AG04450 (cell line): Measurements from ENCODE around the gene PXDN. TPM values are rescaled to one million over a fixed set of nuclear protein-coding genes. Genes with fewer than 3 reads are reported as not detected.
A peak's percentile ranks its signal among the peaks of the same experiment; 100 is the strongest.

Experiments used
- CTCF ChIA-PET: fragments of 300-600, 350-600 bp; formaldehyde crosslinking; extraction: SDS; loops from one replicate; lab custom pipeline; 2022; ENCODE audit warnings: antibody characterized with exemption, inconsistent platforms; lab: Charles Lee
- POLR2A ChIA-PET: fragments of 350-600 bp; formaldehyde crosslinking; extraction: SDS; loops from one replicate; lab custom pipeline; 2021; ENCODE audit warnings: antibody characterized with exemption, inconsistent platforms; lab: Yijun Ruan, JAX
- DNase-seq: peaks from one replicate; pipeline ENCODE4 v3.0.0-alpha.2; 2011; ENCODE audit warnings: low read depth, low spot score
- H3K27ac ChIP-seq: one replicate; pipeline ENCODE4 v1.5.1; 2012; ENCODE audit warnings: low read depth, low read length, control low read depth
- H3K27me3 ChIP-seq: one replicate; pipeline ENCODE4 v1.6.0; 2012; ENCODE audit warnings: low read length; ENCODE audit not compliant: control insufficient read depth, insufficient read depth
- H3K4me3 ChIP-seq: 2 replicates; pipeline ENCODE4 v1.5.1; 2011; ENCODE audit warnings: mild to moderate bottlenecking, low read depth, low read length, control low read depth
- H3K9me3 ChIP-seq: 2 replicates; pipeline ENCODE4 v1.5.1; 2012; ENCODE audit warnings: low read length; ENCODE audit not compliant: control insufficient read depth, insufficient read depth
- polyA plus RNA-seq: library from polyadenylated mRNA; depleted of rRNA; stranded (reverse); fragments of >200 nt; gene quantifications from 2 replicates; pipeline ENCODE4 v1.2.3, GENCODE V29; 2011
- TF ChIP-seq, protein P1 (sequence below): IDR thresholded peaks from 2 replicates; pipeline ENCODE4 v1.5.1; 2011; ENCODE audit warnings: low read depth, low read length, control low read depth, inconsistent platforms

Gene PXDN
- polyA plus RNA-seq, 1 experiment, result 271 TPM

DNA sequence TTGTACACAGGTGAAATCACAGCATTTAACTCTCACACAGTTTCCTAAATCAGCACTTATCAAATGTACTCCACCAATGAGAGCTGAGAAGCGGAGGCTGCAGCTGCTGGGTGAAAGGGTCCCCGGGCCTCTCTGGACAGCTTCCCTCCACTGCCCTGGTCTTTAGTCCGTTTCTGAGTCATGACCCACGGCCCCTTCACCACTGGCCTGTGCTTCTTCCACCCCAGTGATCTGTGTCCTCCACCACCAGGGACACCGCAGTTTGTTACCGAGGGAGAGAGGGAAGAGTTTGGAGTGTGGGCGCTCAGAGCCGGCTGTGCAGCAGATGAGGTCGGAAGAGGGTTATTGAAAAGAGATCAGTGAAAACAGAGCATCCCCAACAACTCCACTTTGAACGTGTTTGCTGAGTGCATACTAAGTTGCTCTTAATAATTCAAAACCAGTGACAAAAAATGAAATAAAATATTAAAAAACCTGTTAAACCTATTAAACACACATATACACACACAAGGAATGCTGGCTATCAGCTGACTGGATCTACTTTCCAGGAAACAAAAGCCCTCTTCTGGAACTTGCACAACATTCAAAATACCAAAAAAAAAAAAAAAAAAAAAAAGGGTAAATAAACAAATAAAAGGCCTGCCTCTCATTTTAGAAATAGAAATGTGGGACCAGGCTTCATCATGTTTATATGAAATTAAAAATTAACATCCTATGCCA is 54.1 kb downstream of the PXDN start:
- CTCF ChIA-PET, result interaction anchor here (1.0 to 1.7 kb wide), 4 partner anchors 15 to 127 kb away, joined by 3 to 10 read pairs (median 6); no protein-coding TSS in a partner anchor
- TF ChIP-seq, protein P1, sequence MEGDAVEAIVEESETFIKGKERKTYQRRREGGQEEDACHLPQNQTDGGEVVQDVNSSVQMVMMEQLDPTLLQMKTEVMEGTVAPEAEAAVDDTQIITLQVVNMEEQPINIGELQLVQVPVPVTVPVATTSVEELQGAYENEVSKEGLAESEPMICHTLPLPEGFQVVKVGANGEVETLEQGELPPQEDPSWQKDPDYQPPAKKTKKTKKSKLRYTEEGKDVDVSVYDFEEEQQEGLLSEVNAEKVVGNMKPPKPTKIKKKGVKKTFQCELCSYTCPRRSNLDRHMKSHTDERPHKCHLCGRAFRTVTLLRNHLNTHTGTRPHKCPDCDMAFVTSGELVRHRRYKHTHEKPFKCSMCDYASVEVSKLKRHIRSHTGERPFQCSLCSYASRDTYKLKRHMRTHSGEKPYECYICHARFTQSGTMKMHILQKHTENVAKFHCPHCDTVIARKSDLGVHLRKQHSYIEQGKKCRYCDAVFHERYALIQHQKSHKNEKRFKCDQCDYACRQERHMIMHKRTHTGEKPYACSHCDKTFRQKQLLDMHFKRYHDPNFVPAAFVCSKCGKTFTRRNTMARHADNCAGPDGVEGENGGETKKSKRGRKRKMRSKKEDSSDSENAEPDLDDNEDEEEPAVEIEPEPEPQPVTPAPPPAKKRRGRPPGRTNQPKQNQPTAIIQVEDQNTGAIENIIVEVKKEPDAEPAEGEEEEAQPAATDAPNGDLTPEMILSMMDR, result no peak
- POLR2A ChIA-PET, result interaction anchor here (0.7 kb wide), 1 partner anchor 61 kb away, joined by 15 read pairs; no protein-coding TSS in a partner anchor

DNA sequence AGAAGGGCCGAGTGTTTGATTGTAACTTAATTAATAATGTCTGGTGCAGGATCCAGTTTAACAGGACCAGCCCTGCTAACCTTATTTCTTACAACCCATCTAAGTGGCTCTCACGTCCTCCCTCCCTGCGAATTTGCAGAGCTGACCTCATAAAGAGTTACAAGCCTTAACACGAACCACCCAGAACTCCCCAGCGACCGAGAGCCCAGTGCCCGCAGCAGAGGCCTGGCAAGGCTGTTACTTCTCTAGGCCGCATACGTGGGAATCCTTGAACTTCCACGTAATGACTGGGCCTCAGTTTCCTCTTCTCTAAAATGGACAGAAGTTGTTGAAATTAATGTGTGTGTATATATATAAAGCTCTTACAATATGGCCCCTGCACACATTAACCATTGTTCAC is 55.5 kb downstream of the PXDN start:
- no peaks in the 10 kb centered on the region; the same call in 1 of the 2 replicates for H3K9me3 ChIP-seq
- H3K27me3 ChIP-seq, result no peaks in the 10 kb centered on the region
- H3K27ac ChIP-seq, result no peak overlapping the region
- ChIA-PET CTCF (interaction anchor here (1.5 to 1.6 kb wide), 2 partner anchors 62 kb away, joined by 4 read pairs; no protein-coding TSS in a partner anchor), POLR2A (no interaction called here)
- no peak for DNase-seq
- H3K4me3 ChIP-seq, result no peak overlapping the region
- TF ChIP-seq, protein P1, result no peak

More for the DNA sequence above, 54.1 kb downstream of the PXDN start:
- Histone ChIP-seq H3K4me3 (no peak overlapping the region), H3K27ac (no peak overlapping the region), H3K27me3 (no peaks in the 10 kb centered on the region), H3K9me3 (no peaks in the 10 kb centered on the region; the same call in 1 of the 2 replicates)
- DNase-seq, result no peak

DNA sequence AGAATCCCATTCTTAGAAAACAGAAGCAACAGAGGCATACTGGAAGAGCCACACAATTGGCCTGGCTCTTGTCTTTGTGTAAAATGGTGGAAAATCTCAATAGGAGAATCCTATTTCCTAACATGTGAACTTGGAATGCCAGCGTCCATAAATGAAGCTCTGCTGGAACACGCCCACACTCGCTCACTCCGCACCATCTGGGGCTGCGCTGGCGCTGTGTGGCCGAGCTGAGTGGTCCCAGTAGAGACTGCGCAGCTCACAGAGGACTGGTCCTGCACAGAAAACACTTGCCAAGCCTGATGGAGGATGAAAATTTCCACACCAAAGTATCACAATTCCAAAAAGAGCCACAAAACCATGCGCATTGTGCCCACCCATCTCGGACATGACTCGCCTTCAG is 56.2 kb downstream of the PXDN start:
- Histone ChIP-seq H3K9me3 (no peaks in the 10 kb centered on the region; the same call in 1 of the 2 replicates), H3K27me3 (no peaks in the 10 kb centered on the region), H3K27ac (no peak overlapping the region), H3K4me3 (no peak overlapping the region)
- ChIA-PET CTCF (interaction anchor here (1.3 to 1.6 kb wide), 2 partner anchors 12 to 63 kb away, joined by 4 read pairs; no protein-coding TSS in a partner anchor), POLR2A (no interaction called here)
- TF ChIP-seq, protein P1, result no peak
- DNase-seq, result no peak

DNA sequence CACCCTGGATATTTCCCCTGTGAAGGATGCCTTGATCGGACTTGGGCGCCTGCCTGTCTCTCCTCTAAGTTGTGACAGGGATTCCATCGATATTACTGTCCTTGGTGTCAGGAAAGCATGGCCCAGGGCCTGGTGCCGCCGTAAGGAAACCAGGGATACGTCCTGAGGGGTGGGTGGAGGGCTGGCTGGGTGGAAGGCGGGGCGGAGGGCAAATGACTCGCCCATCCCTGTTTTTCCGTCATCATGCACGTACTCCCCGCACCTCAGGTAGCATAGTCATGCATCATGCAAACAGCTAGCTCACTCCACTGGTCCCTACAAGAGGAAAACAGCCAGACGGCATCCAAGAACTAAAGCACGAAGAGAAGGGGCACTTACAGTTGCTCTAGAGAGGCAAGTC is 57.1 kb downstream of the PXDN start:
- no peaks in the 10 kb centered on the region for H3K27me3 ChIP-seq
- TF ChIP-seq, protein P1, result no peak
- H3K4me3 ChIP-seq, result no peak overlapping the region
- no peaks in the 10 kb centered on the region; the same call in 1 of the 2 replicates for H3K9me3 ChIP-seq
- CTCF ChIA-PET, result interaction anchor here (0.8 to 2.0 kb wide), 5 partner anchors 9 to 64 kb away, joined by 3 to 14 read pairs (median 4); no protein-coding TSS in a partner anchor
- H3K27ac ChIP-seq, result no peak overlapping the region
- POLR2A ChIA-PET, result interaction anchor here (1.2 to 1.8 kb wide), 2 partner anchors 12 to 19 kb away, joined by 3 to 4 read pairs; no protein-coding TSS in a partner anchor
- DNase-seq, result no peak

DNA sequence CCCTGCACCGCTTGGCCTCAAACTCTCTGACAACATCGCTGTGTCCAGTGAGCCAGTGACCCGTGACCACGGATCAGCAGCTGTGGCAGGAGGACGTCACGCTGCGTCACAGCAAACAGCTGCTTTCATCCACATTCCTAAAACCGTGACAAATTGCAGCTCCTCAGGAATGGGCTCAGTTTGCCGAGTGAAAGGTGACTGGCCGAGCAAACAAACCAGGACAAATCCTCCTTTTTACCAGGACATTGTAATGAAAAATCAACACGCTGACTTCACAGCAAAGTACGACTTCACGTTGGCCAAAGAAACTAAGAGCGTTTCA is 57.6 kb downstream of the PXDN start:
- no peak for DNase-seq
- ChIA-PET POLR2A (interaction anchor here (1.2 to 1.8 kb wide), 3 partner anchors 11 to 44 kb away, joined by 3 to 12 read pairs (median 4); no protein-coding TSS in a partner anchor), CTCF (interaction anchor here (0.8 to 2.0 kb wide), 3 partner anchors 10 to 64 kb away, joined by 3 to 14 read pairs (median 5); no protein-coding TSS in a partner anchor)
- TF ChIP-seq, protein P1, result no peak
- H3K27me3 ChIP-seq, result no peaks in the 10 kb centered on the region
- no peaks in the 10 kb centered on the region; the same call in 1 of the 2 replicates for H3K9me3 ChIP-seq
- H3K4me3 ChIP-seq, result no peak overlapping the region
- H3K27ac ChIP-seq, result peak overlapping the region; percentile 47
